GM23248 (cell line): ENCODE results near the gene PRR19.

Experiments used
- EZH2 ChIP-seq: fragments of 200-600 bp; sonication (generic); IDR thresholded peaks from 2 replicates; pipeline ENCODE4 v1.6.1; 2018; ENCODE audit warnings: antibody characterized with exemption, mild to moderate bottlenecking; ENCODE audit not compliant: insufficient read depth, poor library complexity, severe bottlenecking
- EZH2phosphoT487 ChIP-seq: fragments of 200-600 bp; sonication (generic); IDR thresholded peaks from 2 replicates; pipeline ENCODE4 v1.6.1; 2018; ENCODE audit warnings: antibody characterized with exemption, moderate library complexity, mild to moderate bottlenecking, low read depth; ENCODE audit not compliant: insufficient read depth

- TF ChIP-seq EZH2 (no peak), EZH2phosphoT487 (no peak)
Measured at GRCh38 chr19:42290136-42290522, 11.8 kb upstream of the PRR19 start.
